HG03175 (cell line): ENCODE data around the gene MED13L.
"Not testable (repeated sequence)": the region's sequence is repeated elsewhere in the genome, so short reads cannot be mapped to it uniquely, and the experiment has no call there.

Source experiments
- ATAC-seq: cut with Tn5 transposase; IDR thresholded peaks from one replicate; pipeline ENCODE4 v1.9.1; 2021; ENCODE audit warnings: mild to moderate bottlenecking, moderate library complexity; ENCODE audit not compliant: unreplicated experiment

Gene MED13L

GRCh38 chr12:116031624-116032023 is 245.9 kb downstream of the MED13L start:
- not testable (repeated sequence) for ATAC-seq

- ATAC-seq: no peak
These were observed 248.9 kb downstream of the MED13L start for GRCh38 chr12:116028619-116029018.

- no peak for ATAC-seq
These were observed 250.0 kb downstream of the MED13L start for GRCh38 chr12:116027551-116027821.

DNA sequence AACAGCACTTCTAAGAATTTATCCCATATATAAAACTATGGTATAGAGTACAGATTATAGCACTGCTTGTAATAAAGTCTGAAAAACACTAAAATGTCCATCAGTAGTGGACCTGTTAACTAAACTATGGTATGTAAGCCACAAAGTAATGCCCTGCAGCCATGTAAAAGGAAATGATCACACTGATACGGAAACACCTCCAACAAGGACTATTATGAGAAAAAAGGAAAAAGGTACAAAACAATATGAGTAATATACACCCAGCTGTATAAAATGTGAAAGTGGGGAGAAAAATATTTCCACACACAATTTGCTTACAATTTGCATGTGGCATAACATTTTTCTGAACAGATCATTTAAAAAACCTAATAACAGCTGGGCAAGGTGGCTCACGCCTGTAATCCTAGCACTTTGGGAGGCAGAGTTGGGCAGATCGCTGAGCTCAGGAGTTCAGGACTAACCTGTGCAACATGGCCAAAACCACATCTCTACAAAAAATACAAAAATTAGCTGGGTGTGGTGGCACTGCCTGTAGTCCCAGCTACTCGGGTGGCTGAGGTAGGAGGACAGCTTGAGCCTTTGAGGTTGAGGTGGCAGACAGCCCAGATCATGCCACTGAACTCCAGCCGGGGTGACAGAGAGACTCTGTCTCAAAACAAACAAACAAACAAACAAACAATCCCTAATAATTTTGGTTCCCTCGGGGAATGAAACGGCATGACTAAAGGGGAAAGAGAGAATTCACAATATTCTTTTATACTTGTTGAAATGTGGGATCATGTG is 250.5 kb downstream of the MED13L start:
- ATAC-seq: no peak

DNA sequence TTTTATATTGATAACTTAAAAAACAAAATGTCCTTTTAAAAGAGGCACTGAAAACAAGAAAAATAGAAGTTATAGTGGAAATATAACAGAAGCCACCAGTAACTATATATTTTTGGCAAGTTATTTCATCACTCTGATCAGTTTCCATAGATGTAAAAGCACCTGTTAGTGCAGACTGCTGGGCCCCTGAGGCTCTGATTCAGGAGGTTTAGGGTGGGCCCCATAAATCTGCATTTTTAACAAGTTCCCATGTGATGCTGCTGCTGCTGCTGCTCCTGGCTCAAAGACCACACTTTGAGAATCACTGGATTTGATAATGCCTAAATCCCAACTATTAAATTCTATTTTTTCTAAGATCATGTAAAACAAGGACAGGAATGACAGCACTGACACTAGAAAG is 251.1 kb downstream of the MED13L start:
- no peak for ATAC-seq

DNA sequence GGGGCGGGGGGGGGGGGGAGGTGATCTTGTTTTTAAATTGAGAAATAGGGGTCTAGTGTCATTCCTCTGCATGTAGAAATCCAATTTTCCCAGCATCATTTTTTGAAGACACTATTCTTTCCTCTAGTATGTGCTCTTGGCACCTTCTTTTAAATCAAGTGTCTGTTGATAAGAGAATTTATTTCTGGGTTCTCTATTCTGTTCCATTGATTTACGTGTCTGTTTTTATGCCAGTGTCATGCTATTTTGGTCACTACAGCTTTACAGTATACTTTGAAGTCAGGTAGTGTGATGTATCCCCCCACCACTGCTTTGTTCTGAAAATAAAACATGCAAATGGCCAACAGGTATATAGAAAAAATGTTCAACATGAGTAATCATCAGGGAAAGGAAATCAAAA is 252.7 kb downstream of the MED13L start:
- no peak for ATAC-seq

GRCh38 chr12:116019415-116019814 is 258.1 kb downstream of the MED13L start:
- ATAC-seq: no peak

DNA sequence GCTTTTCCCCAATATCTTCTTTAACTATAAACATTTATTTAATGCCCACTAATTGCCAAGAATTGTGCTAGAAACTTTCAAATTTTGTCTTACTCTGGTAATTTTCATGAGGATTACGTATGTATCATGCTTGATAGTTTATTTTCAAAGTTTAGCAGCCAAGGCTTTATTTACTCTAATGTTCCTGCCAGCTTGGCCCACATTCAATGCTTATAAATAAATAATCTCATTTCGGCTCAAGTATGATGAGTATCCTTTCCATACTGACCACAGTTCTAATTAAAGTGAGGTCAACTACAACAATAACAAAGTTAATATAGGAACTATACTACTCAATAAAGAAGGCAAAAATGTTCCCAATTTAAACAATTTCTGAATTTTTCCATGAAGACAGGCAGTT is 259.2 kb downstream of the MED13L start:
- ATAC-seq: no peak

DNA sequence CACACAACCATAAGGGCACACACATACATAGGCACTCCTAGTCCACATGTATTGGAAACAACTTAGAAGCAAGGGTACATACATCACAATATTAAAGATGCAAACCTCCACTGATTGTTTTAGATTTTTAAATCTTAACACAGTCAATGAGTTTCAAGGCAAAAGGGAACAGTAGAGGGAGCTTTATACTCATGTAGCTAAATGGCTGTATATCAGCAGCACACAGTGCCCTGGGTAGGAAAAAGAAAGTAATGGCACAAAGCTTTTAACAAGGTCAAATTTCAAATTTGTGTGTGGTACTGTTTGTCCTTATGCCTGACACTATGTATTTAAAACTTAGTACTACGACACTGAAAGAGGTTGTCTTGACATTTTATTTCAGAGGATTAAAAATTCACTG is 262.0 kb downstream of the MED13L start:
- no peak for ATAC-seq

DNA sequence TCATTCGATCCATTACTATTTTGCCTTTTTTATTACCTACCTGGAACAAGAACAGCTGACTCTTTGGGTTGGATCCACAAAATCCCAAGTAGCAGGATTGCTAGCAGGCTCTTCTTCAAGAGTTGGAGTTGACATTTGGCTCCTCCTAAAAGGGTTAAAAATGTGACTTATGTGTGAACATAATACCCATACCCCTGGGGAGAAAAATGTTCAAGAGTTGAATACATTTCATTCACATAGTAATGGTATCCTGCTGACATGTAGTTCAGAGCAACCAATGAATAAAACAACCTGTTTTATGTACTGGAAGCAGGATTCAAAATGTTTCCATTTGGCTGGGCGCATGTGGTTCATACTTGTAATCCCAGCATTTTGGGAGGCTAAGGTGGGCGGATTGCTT is 264.7 kb downstream of the MED13L start:
- ATAC-seq: no peak

DNA sequence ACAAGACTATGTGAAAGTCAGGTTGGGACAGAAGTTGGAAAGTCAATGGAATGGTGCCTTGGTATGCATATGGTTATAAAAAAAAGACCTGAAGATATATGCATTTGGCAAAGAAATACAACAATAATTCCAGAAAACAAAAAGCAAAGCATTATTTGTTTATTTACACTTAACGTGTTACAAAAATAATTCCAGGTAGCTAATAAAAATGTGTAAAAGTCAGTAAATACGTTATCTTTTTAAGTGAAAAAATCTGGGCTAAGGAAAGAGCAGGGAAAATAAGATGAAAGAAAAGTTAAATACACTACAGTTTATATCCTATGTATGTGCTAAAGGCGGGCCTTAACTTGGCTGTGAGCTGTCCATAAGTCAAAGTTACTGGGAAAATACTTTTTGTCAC is 266.3 kb downstream of the MED13L start:
- no peak for ATAC-seq

- ATAC-seq: no peak
These were observed 267.0 kb downstream of the MED13L start for GRCh38 chr12:116010467-116010866.

DNA sequence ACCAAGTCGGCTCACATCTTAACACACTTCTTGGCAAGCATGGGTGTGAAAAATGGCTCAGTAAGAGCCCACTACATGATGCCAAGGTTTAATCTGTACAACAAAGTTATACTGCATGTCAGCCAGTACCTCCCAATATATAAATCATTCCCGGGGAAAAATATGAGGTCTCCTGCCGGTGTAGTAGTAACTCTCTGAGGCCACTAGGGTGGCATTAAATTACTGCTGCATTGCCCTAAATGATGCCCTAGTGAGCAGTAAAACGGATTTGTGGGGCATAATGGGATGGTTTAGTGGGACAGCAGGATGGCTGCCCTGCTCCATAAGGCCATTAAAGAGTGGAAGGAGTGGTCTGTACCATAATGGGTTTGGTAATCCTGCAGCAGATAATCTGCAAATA is 267.7 kb downstream of the MED13L start:
- ATAC-seq: no peak

- ATAC-seq: no peak
These were observed 271.4 kb downstream of the MED13L start for GRCh38 chr12:116006141-116006540.

DNA sequence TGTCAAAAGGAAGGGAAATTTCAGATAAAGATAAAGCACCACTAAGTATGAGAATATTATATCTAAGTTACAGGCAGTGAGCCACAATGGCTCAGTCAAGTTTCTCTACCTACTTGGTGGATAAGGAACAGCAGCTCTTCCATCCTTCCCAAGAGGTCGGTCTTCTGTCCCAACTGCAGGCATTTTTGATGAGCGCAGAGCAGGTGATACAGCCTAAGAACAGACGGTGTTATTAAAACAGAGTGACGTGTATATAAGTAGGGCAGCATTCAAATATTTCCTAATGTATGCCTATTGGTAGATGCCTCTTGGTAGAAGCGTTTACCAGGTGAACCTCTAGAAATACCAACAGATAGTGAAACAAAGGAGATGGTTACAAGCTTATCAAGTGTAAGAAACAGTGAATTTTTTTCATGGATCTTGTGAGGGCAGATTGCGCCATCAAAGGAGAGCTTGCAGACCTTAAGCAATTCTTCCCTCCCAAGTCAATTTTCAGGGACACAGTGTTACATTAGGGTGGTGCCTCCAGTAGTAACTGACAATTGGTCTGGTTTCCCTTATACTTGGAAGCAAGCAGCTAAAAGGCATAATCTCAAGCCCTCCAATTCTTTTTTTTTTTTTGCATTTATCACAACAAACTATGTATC is 274.5 kb downstream of the MED13L start:
- ATAC-seq: no peak

DNA sequence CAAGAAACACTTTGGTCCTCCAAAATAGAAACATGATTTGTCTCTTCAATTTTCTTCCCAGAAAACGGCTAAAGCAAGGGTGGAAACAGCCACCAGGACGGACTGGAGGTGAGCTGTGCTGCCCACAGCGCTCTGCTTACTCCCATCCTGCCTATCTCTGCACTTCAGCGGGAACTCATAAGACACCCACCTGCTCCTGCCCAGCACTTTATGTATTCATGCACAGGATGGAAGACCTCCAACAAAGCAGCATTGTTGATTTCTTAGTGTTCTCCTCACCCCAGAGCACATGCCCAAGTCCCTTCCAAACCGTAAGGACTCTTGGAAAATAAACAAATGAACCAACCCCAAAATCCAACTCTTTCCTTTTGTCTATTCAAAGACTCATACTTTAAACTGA is 277.2 kb downstream of the MED13L start:
- no peak for ATAC-seq

DNA sequence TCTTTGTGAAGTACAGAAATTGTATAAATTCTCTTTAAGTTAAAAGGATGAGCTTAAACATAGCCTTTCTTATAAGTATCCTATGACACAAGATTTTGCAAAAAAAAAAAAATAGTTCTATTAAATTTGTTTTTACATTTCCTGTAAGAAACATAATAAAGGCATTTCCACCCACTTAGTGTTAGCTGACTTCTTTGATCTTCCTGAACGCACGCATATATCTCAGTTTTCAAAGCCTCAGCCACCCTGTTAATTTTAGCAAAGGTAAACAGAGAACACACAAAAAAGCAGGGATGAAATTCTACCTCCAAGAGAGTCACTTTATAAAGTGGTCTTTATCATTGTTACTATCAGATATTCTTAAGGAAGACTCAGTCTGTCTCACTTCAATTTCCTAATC is 277.9 kb downstream of the MED13L start:
- no peak for ATAC-seq

GRCh38 chr12:115998794-115999478 is 278.6 kb downstream of the MED13L start:
- ATAC-seq: no peak

GRCh38 chr12:115998119-115998633 is 279.3 kb downstream of the MED13L start:
- ATAC-seq: peak; percentile 49

DNA sequence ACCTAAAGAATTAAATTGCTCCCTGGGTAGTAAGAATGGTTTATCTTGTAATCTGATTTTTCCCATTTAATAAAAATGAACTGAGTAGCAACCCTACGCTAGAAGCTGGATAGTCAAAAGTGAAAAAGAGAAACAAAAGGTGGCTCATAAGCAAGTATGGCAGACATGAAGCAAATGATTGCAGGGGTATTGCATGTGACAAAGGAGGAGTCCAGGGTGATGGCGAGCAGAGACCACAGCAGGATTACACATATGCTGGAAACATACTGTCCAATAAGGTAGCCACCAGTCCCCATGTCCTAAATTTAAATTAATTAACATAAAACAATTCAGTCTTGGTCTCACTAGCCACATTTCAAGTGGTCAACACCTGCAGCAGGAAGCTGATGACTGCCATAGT is 283.8 kb downstream of the MED13L start:
- ATAC-seq: no peak

- no peak for ATAC-seq
These were observed 287.3 kb downstream of the MED13L start for GRCh38 chr12:115990241-115990640.
